Activated T-cell treated with anti-CD3 and anti-CD28 coated beads, Interleukin-2, amount 50 U/mL, for 4 hours (primary cell): Measurements from ENCODE around the gene TSTD2. TPM values are rescaled to one million over a fixed set of nuclear protein-coding genes. Genes with fewer than 3 reads are reported as not detected.

ENCODE experiments used
- ATAC-seq, 2 donors: fragments of 200-7000 bp; cut with Tn5 transposase; one replicate each; pipeline ENCODE4 v1.10.0; 2021
- DNase-seq: peaks from one replicate; pipeline ENCODE4 v3.0.0-alpha.2; 2020
- H3K27me3 Mint-ChIP-seq: one replicate; pipeline ENCODE4 v1.8.0; 2021; ENCODE audit warnings: low read depth, mixed read lengths
- H3K36me3 Mint-ChIP-seq: one replicate; pipeline ENCODE4 v1.8.0; 2022; ENCODE audit warnings: mixed read lengths; ENCODE audit not compliant: insufficient read depth
- H3K4me1 Mint-ChIP-seq: one replicate; pipeline ENCODE4 v1.8.0; 2021; ENCODE audit warnings: low read depth, mixed read lengths
- H3K4me3 Mint-ChIP-seq: one replicate; pipeline ENCODE4 v1.8.0; 2021; ENCODE audit warnings: mild to moderate bottlenecking, moderate library complexity, mixed read lengths
- H3K9me3 Mint-ChIP-seq: one replicate; pipeline ENCODE4 v1.8.0; 2021; ENCODE audit warnings: mixed read lengths
- total RNA-seq, 3 donors: library from RNA; stranded (reverse); gene quantifications; one replicate each; pipeline ENCODE4 v1.2.1, GENCODE V29; 2021

Gene TSTD2
- total RNA-seq, result 10 to 100 TPM; 12.8 to 15.1 (median 14.7) TPM

- H3K4me3 Mint-ChIP-seq, result peak within 1 kb of the TSS; percentile 94
- H3K27me3 Mint-ChIP-seq, result no peaks in the 10 kb centered on the region
- ATAC-seq (peak; percentile 88 to 91), DNase-seq (peak; percentile 91)
- H3K4me1 Mint-ChIP-seq, result peaks cover 52% of the 10 kb centered on the region
- H3K9me3 Mint-ChIP-seq, result no peaks in the 10 kb centered on the region
- peaks cover 8% of the 10 kb centered on the region for H3K36me3 Mint-ChIP-seq
Observed at GRCh38 chr9:97632985-97633858, at the start of gene TSTD2, which contains the start of gene NCBP1. TSS of gene TSTD2 (minus strand) at chr9:97633368. CDS start at chr9:97627562, 5,806 bp downstream. TSS of gene NCBP1 (plus strand) at chr9:97633821. CDS start at chr9:97633882, 61 bp downstream.

GRCh38 chr9:97682242-97682641, 49.1 kb upstream of the TSTD2 start:
- no peak for ATAC-seq
- no peak for DNase-seq
- no peak overlapping the region for H3K4me3 Mint-ChIP-seq

GRCh38 chr9:97675655-97676054, 42.5 kb upstream of the TSTD2 start:
- no peaks in the 10 kb centered on the region for H3K27me3 Mint-ChIP-seq
- DNase-seq (no peak), ATAC-seq (peak in 1 of 2 donors; percentile 41)
- H3K36me3 Mint-ChIP-seq, result peaks cover 43% of the 10 kb centered on the region
- no peak overlapping the region for H3K4me3 Mint-ChIP-seq
- peaks cover 12% of the 10 kb centered on the region for H3K4me1 Mint-ChIP-seq
- no peaks in the 10 kb centered on the region for H3K9me3 Mint-ChIP-seq

More at GRCh38 chr9:97682242-97682641, 49.1 kb upstream of the TSTD2 start:
- Mint-ChIP-seq H3K27me3 (no peaks in the 10 kb centered on the region), H3K36me3 (peaks cover 31% of the 10 kb centered on the region), H3K9me3 (no peaks in the 10 kb centered on the region), H3K4me1 (peaks cover 7% of the 10 kb centered on the region)

- DNase-seq (no peak), ATAC-seq (no peak)
- Mint-ChIP-seq H3K27me3 (no peaks in the 10 kb centered on the region), H3K36me3 (peaks cover 51% of the 10 kb centered on the region), H3K4me1 (peaks cover 12% of the 10 kb centered on the region), H3K9me3 (no peaks in the 10 kb centered on the region), H3K4me3 (no peak overlapping the region)
Observed at GRCh38 chr9:97673922-97674321, 40.8 kb upstream of the TSTD2 start.

- H3K4me1 Mint-ChIP-seq, result peaks cover 14% of the 10 kb centered on the region
- no peaks in the 10 kb centered on the region for H3K9me3 Mint-ChIP-seq
- ATAC-seq, result no peak
- no peak overlapping the region for H3K4me3 Mint-ChIP-seq
- H3K36me3 Mint-ChIP-seq, result peaks cover 52% of the 10 kb centered on the region
- no peak for DNase-seq
- no peaks in the 10 kb centered on the region for H3K27me3 Mint-ChIP-seq
Observed at GRCh38 chr9:97672403-97672802, 39.2 kb upstream of the TSTD2 start.

GRCh38 chr9:97670586-97670985, 37.4 kb upstream of the TSTD2 start:
- Mint-ChIP-seq H3K4me3 (no peak overlapping the region), H3K9me3 (no peaks in the 10 kb centered on the region), H3K36me3 (peaks cover 56% of the 10 kb centered on the region), H3K4me1 (peaks cover 23% of the 10 kb centered on the region), H3K27me3 (no peaks in the 10 kb centered on the region)
- ATAC-seq (no peak), DNase-seq (no peak)

- no peak overlapping the region for H3K4me3 Mint-ChIP-seq
- ATAC-seq (no peak), DNase-seq (no peak)
- H3K9me3 Mint-ChIP-seq, result no peaks in the 10 kb centered on the region
- peaks cover 57% of the 10 kb centered on the region for H3K36me3 Mint-ChIP-seq
- no peaks in the 10 kb centered on the region for H3K27me3 Mint-ChIP-seq
- peaks cover 23% of the 10 kb centered on the region for H3K4me1 Mint-ChIP-seq
Observed at GRCh38 chr9:97668485-97668884, 35.3 kb upstream of the TSTD2 start.

- no peak overlapping the region for H3K4me3 Mint-ChIP-seq
- H3K4me1 Mint-ChIP-seq, result peaks cover 23% of the 10 kb centered on the region
- H3K27me3 Mint-ChIP-seq, result no peaks in the 10 kb centered on the region
- ATAC-seq (peak in 1 of 2 donors; percentile 10), DNase-seq (no peak)
- H3K9me3 Mint-ChIP-seq, result no peaks in the 10 kb centered on the region
- H3K36me3 Mint-ChIP-seq, result peaks cover 62% of the 10 kb centered on the region
Observed at GRCh38 chr9:97666907-97667686, 33.9 kb upstream of the TSTD2 start.

GRCh38 chr9:97665742-97666141, 32.6 kb upstream of the TSTD2 start:
- ATAC-seq, result no peak
- Mint-ChIP-seq H3K4me1 (peaks cover 23% of the 10 kb centered on the region), H3K36me3 (peaks cover 56% of the 10 kb centered on the region), H3K27me3 (no peaks in the 10 kb centered on the region), H3K4me3 (no peak overlapping the region), H3K9me3 (no peaks in the 10 kb centered on the region)
- DNase-seq, result no peak

- peaks cover 60% of the 10 kb centered on the region for H3K36me3 Mint-ChIP-seq
- H3K4me3 Mint-ChIP-seq, result no peak overlapping the region
- H3K27me3 Mint-ChIP-seq, result no peaks in the 10 kb centered on the region
- no peak for DNase-seq
- H3K9me3 Mint-ChIP-seq, result no peaks in the 10 kb centered on the region
- ATAC-seq, result no peak
- peaks cover 4% of the 10 kb centered on the region for H3K4me1 Mint-ChIP-seq
Observed at GRCh38 chr9:97660847-97661246, 27.7 kb upstream of the TSTD2 start.

GRCh38 chr9:97660340-97660739, 27.2 kb upstream of the TSTD2 start:
- Mint-ChIP-seq H3K27me3 (no peaks in the 10 kb centered on the region), H3K9me3 (no peaks in the 10 kb centered on the region), H3K4me3 (no peak overlapping the region), H3K36me3 (peaks cover 59% of the 10 kb centered on the region), H3K4me1 (peaks cover 3% of the 10 kb centered on the region)
- DNase-seq, result no peak
- no peak for ATAC-seq

GRCh38 chr9:97659771-97660170, 26.6 kb upstream of the TSTD2 start:
- ATAC-seq, result no peak
- Mint-ChIP-seq H3K27me3 (no peaks in the 10 kb centered on the region), H3K9me3 (no peaks in the 10 kb centered on the region), H3K36me3 (peaks cover 56% of the 10 kb centered on the region), H3K4me3 (no peak overlapping the region), H3K4me1 (peaks cover 3% of the 10 kb centered on the region)
- DNase-seq, result no peak

- no peaks in the 10 kb centered on the region for H3K27me3 Mint-ChIP-seq
- no peaks in the 10 kb centered on the region for H3K9me3 Mint-ChIP-seq
- ATAC-seq (no peak), DNase-seq (no peak)
- H3K4me1 Mint-ChIP-seq, result peaks cover 3% of the 10 kb centered on the region
- peaks cover 56% of the 10 kb centered on the region for H3K36me3 Mint-ChIP-seq
- H3K4me3 Mint-ChIP-seq, result no peak overlapping the region
Observed at GRCh38 chr9:97658707-97659106, 25.5 kb upstream of the TSTD2 start.

- Mint-ChIP-seq H3K4me1 (peaks cover 2% of the 10 kb centered on the region), H3K4me3 (no peak overlapping the region), H3K27me3 (no peaks in the 10 kb centered on the region), H3K36me3 (peaks cover 36% of the 10 kb centered on the region), H3K9me3 (no peaks in the 10 kb centered on the region)
- DNase-seq (no peak), ATAC-seq (no peak)
Observed at GRCh38 chr9:97651646-97652045, 18.5 kb upstream of the TSTD2 start.
